HCT116 (cell line): ENCODE data around the gene TKFC.

Experiments used
- CBX3 ChIP-seq: IDR thresholded peaks from 2 replicates; pipeline ENCODE4 v1.6.1; 2012; ENCODE audit warnings: low read depth
- CEBPB ChIP-seq: IDR thresholded peaks from 2 replicates; pipeline ENCODE4 v1.6.1; 2012; ENCODE audit warnings: low read depth
- JUND ChIP-seq: IDR thresholded peaks from 2 replicates; pipeline ENCODE4 v1.6.1; 2012
- POLR2A ChIP-seq: IDR thresholded peaks from 2 replicates; pipeline ENCODE4 v1.7.0; 2011; ENCODE audit warnings: borderline replicate concordance; ENCODE audit not compliant: insufficient read depth, insufficient read length; ENCODE audit errors: extremely low read depth
- POLR2AphosphoS5 ChIP-seq: IDR thresholded peaks from 2 replicates; pipeline ENCODE4 v1.6.1; 2011; ENCODE audit warnings: mild to moderate bottlenecking, low read depth, low read length, moderate library complexity
- TCF7L2 ChIP-seq: IDR thresholded peaks from 2 replicates; pipeline ENCODE4 v1.7.0; 2011; ENCODE audit warnings: borderline replicate concordance, inconsistent platforms; ENCODE audit not compliant: insufficient read depth, insufficient read length; ENCODE audit errors: extremely low read depth
- YY1 ChIP-seq: IDR thresholded peaks from 2 replicates; pipeline ENCODE4 v1.6.1; 2011; ENCODE audit warnings: low read length, low read depth, moderate library complexity, mild to moderate bottlenecking; ENCODE audit not compliant: insufficient replicate concordance; ENCODE audit errors: extremely low read depth
- ZFX ChIP-seq: fragments of 450-650 bp; IDR thresholded peaks from 2 replicates; pipeline ENCODE4 v1.6.1; 2017
- TF ChIP-seq, protein P1 (sequence below), 3 experiments: fragments of 200-600 bp in 1 of 3; sonication (generic) in 1 of 3; IDR thresholded peaks in 2 of 3; conservative IDR thresholded peaks in 1 of 3; 2 replicates each; pipeline ENCODE4 v1.5.1; 2012 to 2017; ENCODE audit warnings: low read depth in 2 of 3, low read length in 2 of 3, antibody characterized with exemption in 1 of 3, borderline replicate concordance in 1 of 3, control low read depth in 1 of 3, mild to moderate bottlenecking in 1 of 3, mixed read lengths in 1 of 3, mixed run types in 1 of 3, moderate library complexity in 1 of 3; ENCODE audit not compliant: insufficient read depth in 1 of 3

DNA sequence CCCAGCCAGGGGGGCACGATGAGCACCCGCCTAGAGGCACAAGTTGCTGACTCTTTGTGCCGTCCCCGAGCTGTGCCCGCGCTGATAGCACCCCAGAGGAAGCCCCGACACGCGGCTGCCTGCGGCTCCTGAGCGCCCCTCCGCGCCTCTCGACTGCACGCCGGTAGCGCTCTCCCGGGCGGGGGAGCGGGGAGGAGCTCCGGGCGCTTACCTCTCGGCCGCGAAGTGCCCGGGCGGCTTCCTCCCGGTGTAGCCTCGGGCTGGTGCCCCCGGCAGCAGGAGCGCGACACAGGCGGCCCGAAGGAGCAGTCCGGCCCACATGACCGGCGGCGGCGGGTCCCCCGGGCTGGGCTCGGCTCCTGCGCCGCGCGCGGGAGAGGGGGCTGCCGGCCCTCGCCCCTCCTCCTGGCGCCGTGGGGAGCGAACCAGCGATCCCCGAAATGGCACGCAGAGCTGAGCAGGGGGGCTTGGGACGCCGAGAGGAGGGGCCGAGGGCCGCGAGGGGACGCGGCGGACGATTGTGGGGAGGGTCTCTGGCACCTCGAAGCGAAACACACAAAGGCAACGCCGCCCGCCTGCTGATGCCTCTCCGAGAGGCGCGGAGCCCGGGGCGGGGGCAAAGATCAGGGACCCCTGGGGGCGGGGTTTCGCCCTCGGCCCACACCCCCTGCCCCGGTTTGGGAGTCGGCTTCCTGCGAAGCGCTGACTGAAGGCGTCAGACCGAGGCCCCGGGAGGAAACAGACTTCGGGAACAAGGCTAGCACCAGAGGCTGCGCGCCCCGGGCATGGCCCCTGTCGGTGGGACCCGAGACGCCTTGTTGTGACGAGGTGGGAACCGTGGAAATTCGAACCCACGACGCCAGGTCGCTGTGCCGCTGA, 38.1 kb upstream of the TKFC start, which contains the start of gene VWCE:
- TF ChIP-seq YY1 (no peak), CEBPB (no peak), ZFX (no peak), JUND (no peak), POLR2A (no peak), CBX3 (no peak), TCF7L2 (no peak), POLR2AphosphoS5 (no peak)
- TF ChIP-seq, protein P1, sequence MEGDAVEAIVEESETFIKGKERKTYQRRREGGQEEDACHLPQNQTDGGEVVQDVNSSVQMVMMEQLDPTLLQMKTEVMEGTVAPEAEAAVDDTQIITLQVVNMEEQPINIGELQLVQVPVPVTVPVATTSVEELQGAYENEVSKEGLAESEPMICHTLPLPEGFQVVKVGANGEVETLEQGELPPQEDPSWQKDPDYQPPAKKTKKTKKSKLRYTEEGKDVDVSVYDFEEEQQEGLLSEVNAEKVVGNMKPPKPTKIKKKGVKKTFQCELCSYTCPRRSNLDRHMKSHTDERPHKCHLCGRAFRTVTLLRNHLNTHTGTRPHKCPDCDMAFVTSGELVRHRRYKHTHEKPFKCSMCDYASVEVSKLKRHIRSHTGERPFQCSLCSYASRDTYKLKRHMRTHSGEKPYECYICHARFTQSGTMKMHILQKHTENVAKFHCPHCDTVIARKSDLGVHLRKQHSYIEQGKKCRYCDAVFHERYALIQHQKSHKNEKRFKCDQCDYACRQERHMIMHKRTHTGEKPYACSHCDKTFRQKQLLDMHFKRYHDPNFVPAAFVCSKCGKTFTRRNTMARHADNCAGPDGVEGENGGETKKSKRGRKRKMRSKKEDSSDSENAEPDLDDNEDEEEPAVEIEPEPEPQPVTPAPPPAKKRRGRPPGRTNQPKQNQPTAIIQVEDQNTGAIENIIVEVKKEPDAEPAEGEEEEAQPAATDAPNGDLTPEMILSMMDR (IDR thresholded peaks at IDR 0.05 in 2 of 3, conservative IDR thresholded peaks at IDR 0.05 in 1 of 3; ENCODE audit: borderline replicate concordance in 1 of 3, insufficient read depth in 1 of 3, low read depth in 2 of 3, low read length in 2 of 3): no peak
